Gastrocnemius medialis (tissue), 4 donors: ENCODE data around the gene COBL. TPM values are rescaled to one million over a fixed set of nuclear protein-coding genes. Genes with fewer than 3 reads are reported as not detected.
"Not testable (repeated sequence)": the region's sequence is repeated elsewhere in the genome, so short reads cannot be mapped to it uniquely, and the experiment has no call there.

Source experiments
- ATAC-seq, 2 donors: fragments of 150-250 bp; one replicate each; pipeline ENCODE4 v1.9.1; 2016
- DNase-seq, 2 donors: peaks; one replicate each; pipeline ENCODE4 v3.0.0-alpha.2; 2019
- H3K27ac ChIP-seq, 4 donors: fragments of 200-600 bp; sonication (generic); 1 replicate in 1 of 4; 2 replicates in 3 of 4; pipeline ENCODE4 v1.5.1; 2016 to 2018; ENCODE audit warnings: mild to moderate bottlenecking in 2 of 4, moderate library complexity in 1 of 4
- H3K27me3 ChIP-seq, 3 donors: fragments of 200-600 bp; sonication (generic) in 2 of 3; 1 replicate in 1 of 3; 2 replicates in 2 of 3; pipeline versions ENCODE4 v1.5.1 to v1.6.0; 2016 to 2019; ENCODE audit warnings: mild to moderate bottlenecking in 1 of 3, moderate library complexity in 1 of 3
- H3K36me3 ChIP-seq, 2 donors: fragments of 200-600 bp; sonication (generic) in 1 of 2; one replicate each; pipeline ENCODE4 v1.5.1; 2017 to 2018
- H3K4me1 ChIP-seq, 2 donors: fragments of 200-600 bp; sonication (generic) in 1 of 2; one replicate each; pipeline ENCODE4 v1.5.1; 2016 to 2017; ENCODE audit warnings: mild to moderate bottlenecking in 2 of 2
- H3K4me3 ChIP-seq, 4 donors: fragments of 200-600 bp; sonication (generic) in 3 of 4; 1 replicate in 1 of 4; 2 replicates in 3 of 4; pipeline ENCODE4 v1.5.1; 2016 to 2019; ENCODE audit warnings: mild to moderate bottlenecking in 2 of 4
- H3K9me3 ChIP-seq, 3 donors: fragments of 200-600 bp; sonication (generic) in 2 of 3; 1 replicate in 1 of 3; 2 replicates in 2 of 3; pipeline ENCODE4 v1.5.1; 2016 to 2019
- POLR2A ChIP-seq, 2 donors: fragments of 450-650 bp; IDR thresholded peaks; one replicate each; pipeline ENCODE4 v1.6.1; 2017; ENCODE audit warnings: antibody characterized with exemption in 2 of 2, mild to moderate bottlenecking in 2 of 2, moderate library complexity in 2 of 2
- in situ Hi-C, 4 donors: fragments of 200-750 bp; cut with MboI; loops; one replicate each; pipeline versions ENCODE4 v1.15.0 to v1.8.0; 2017; ENCODE audit warnings: low sequenced_read_pairs in 4 of 4
- intact Hi-C: fragments of 100-400 bp; cut with DNase I; formaldehyde crosslinking; loops from one replicate; pipeline ENCODE4 v1.15.1; 2023; ENCODE audit warnings: low total_unique reads
- total RNA-seq, 4 donors: library from RNA; depleted of rRNA; stranded (reverse); fragments of >200 nt; gene quantifications; one replicate each; pipeline versions ENCODE4 v1.1.0 to v1.2.3, GENCODE V29; 2016
- TF ChIP-seq, protein P1 (sequence below), 5 experiments: fragments of 450-650 bp in 3 of 5; fragments of 200-600 bp in 2 of 5; sonication (generic) in 2 of 5; IDR thresholded peaks in 4 of 5; conservative IDR thresholded peaks in 1 of 5; 1 replicate in 4 of 5; 2 replicates in 1 of 5; pipeline ENCODE4 v1.5.1; 2016 to 2019; ENCODE audit warnings: antibody characterized with exemption in 5 of 5, mild to moderate bottlenecking in 3 of 5, moderate library complexity in 3 of 5

The COBL gene
- total RNA-seq, 4 donors from 2014 or later: 82.1 to 170 (median 124) TPM

DNA sequence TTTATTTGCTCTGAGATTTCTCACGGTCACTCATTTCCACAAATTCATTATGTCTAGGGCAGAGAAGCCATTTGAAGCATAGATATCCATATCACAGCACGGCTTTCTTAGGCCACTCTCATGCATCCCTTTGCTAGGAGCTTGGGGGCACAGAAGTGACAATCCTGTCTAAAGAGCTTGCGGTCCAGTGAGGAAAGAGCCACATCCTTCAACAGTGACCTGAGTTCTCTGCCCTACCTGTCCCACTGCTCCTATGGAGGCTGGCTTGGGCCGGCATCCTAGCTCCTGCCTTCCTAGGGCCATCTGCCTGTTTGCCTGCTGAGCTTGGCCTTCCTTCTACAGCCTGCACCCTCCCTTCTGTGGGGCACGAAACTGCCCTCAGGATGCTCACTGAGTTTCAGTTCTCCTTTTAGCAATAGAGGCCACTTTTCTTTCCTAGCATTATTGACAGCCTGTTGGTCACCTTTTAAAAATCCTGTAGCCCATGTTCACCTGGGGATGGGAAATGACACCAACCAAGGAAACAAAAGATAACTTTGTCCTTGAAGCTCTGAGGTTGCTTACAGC, 321.8 kb downstream of the COBL start:
- no peak overlapping the region for H3K4me3 ChIP-seq
- H3K4me1 ChIP-seq: no peaks in the 10 kb centered on the region
- DNase-seq (no peak), ATAC-seq (no peak)
- in situ Hi-C loops (no loop called here), intact Hi-C loops (no loop called here)
- H3K9me3 ChIP-seq: no peaks in the 10 kb centered on the region
- H3K27me3 ChIP-seq: no peaks in the 10 kb centered on the region
- no peaks in the 10 kb centered on the region for H3K36me3 ChIP-seq
- no peak for TF ChIP-seq POLR2A (IDR thresholded peaks at IDR 0.05)
- TF ChIP-seq, protein P1, sequence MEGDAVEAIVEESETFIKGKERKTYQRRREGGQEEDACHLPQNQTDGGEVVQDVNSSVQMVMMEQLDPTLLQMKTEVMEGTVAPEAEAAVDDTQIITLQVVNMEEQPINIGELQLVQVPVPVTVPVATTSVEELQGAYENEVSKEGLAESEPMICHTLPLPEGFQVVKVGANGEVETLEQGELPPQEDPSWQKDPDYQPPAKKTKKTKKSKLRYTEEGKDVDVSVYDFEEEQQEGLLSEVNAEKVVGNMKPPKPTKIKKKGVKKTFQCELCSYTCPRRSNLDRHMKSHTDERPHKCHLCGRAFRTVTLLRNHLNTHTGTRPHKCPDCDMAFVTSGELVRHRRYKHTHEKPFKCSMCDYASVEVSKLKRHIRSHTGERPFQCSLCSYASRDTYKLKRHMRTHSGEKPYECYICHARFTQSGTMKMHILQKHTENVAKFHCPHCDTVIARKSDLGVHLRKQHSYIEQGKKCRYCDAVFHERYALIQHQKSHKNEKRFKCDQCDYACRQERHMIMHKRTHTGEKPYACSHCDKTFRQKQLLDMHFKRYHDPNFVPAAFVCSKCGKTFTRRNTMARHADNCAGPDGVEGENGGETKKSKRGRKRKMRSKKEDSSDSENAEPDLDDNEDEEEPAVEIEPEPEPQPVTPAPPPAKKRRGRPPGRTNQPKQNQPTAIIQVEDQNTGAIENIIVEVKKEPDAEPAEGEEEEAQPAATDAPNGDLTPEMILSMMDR (IDR thresholded peaks at IDR 0.05 in 4 of 5, conservative IDR thresholded peaks at IDR 0.05 in 1 of 5): no peak
- no peak overlapping the region for H3K27ac ChIP-seq

GRCh38 chr7:50990214-50990613, 326.4 kb downstream of the COBL start:
- H3K36me3 ChIP-seq, H3K9me3 ChIP-seq, H3K4me1 ChIP-seq, H3K27me3 ChIP-seq, H3K4me3 ChIP-seq, DNase-seq, ATAC-seq, intact Hi-C loops, H3K27ac ChIP-seq, in situ Hi-C loops: not testable (repeated sequence)

DNA sequence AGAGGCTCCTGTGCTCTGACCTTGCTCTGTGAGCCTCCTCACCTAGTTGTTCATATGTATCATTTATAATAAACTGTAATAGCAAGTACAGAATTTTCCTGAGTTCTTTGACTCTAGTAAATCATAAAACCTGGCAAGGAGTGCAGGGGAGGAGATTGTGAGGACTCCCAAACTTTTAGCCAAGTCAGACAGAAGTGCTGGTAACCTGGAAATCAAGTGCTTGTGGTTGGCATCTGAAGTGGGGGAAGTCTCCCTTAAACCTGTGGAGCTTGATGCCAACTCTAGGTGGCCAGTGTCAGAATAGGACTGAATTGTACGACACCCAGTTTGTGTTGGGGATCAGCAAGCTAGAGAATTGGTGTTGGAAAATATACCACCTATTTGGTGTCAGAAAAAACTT, 327.6 kb downstream of the COBL start:
- Histone ChIP-seq H3K27ac (no peak overlapping the region), H3K9me3 (no peaks in the 10 kb centered on the region), H3K27me3 (no peaks in the 10 kb centered on the region), H3K36me3 (no peaks in the 10 kb centered on the region), H3K4me1 (no peaks in the 10 kb centered on the region), H3K4me3 (no peak overlapping the region)
- TF ChIP-seq, protein P1 (IDR thresholded peaks at IDR 0.05 in 4 of 5, conservative IDR thresholded peaks at IDR 0.05 in 1 of 5): no peak
- no peak for TF ChIP-seq POLR2A (IDR thresholded peaks at IDR 0.05)
- no peak for ATAC-seq
- intact Hi-C loops (no loop called here), in situ Hi-C loops (no loop called here)
- DNase-seq: no peak

- ATAC-seq: no peak
- in situ Hi-C loops: no loop called here
- Histone ChIP-seq H3K36me3 (no peaks in the 10 kb centered on the region), H3K4me1 (no peaks in the 10 kb centered on the region), H3K27ac (no peak overlapping the region), H3K4me3 (no peak overlapping the region), H3K27me3 (no peaks in the 10 kb centered on the region), H3K9me3 (no peaks in the 10 kb centered on the region)
- intact Hi-C loops: no loop called here
- TF ChIP-seq, protein P1 (IDR thresholded peaks at IDR 0.05 in 4 of 5, conservative IDR thresholded peaks at IDR 0.05 in 1 of 5): no peak
- no peak for TF ChIP-seq POLR2A (IDR thresholded peaks at IDR 0.05)
- no peak for DNase-seq
Observed at GRCh38 chr7:50988465-50988864, 328.1 kb downstream of the COBL start.

DNA sequence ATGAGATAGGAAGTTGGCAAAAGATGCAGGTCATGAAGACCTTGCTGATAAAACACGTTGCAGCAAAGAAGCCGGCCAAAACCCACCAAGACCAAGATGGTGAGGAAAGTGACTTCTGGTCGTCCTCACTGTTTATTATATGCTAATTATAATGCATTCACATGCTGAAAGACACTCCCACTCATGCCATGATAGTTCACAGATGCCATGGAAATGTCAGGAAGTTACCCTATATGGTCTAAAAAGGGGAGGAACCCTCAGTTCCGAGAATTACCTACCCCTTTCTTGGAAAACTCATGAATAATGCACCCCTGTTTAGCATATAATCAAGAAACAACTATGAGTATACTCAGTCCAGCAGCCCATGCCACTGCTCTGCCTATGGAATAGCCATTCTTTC, 331.5 kb downstream of the COBL start:
- no peaks in the 10 kb centered on the region for H3K9me3 ChIP-seq
- in situ Hi-C loops: no loop called here
- intact Hi-C loops: no loop called here

More for the DNA sequence above, 331.5 kb downstream of the COBL start:
- Histone ChIP-seq H3K27ac (no peak overlapping the region), H3K4me1 (no peaks in the 10 kb centered on the region), H3K36me3 (no peaks in the 10 kb centered on the region), H3K4me3 (no peak overlapping the region), H3K27me3 (no peaks in the 10 kb centered on the region)
- no peak for DNase-seq
- TF ChIP-seq POLR2A (IDR thresholded peaks at IDR 0.05): no peak
- TF ChIP-seq, protein P1 (IDR thresholded peaks at IDR 0.05 in 4 of 5, conservative IDR thresholded peaks at IDR 0.05 in 1 of 5): no peak
- ATAC-seq: no peak
